ENCODE results near the gene TUBA4A.
A peak's percentile ranks its signal among the peaks of the same experiment; 100 is the strongest.

Gene TUBA4A

GRCh38 chr2:219213026-219213415, 40.7 kb downstream of the TUBA4A start:
- Histone ChIP-seq H3K4me1 (ENCODE audit: control insufficient read depth, insufficient read depth, low read length) (peaks cover 2% of the 10 kb centered on the region), H3K36me3 (ENCODE audit: control insufficient read depth, insufficient read depth, low read length) (peaks cover 29% of the 10 kb centered on the region), H3K27me3 (ENCODE audit: control insufficient read depth, insufficient read depth, low read length) (no peaks in the 10 kb centered on the region), H3K4me3 (ENCODE audit: low read depth, low read length) (no peak overlapping the region), H3K9me3 (ENCODE audit: control insufficient read depth, insufficient read depth, low read length) (no peaks in the 10 kb centered on the region), H3K9ac (ENCODE audit: low read depth, low read length) (no peak overlapping the region)

DNA sequence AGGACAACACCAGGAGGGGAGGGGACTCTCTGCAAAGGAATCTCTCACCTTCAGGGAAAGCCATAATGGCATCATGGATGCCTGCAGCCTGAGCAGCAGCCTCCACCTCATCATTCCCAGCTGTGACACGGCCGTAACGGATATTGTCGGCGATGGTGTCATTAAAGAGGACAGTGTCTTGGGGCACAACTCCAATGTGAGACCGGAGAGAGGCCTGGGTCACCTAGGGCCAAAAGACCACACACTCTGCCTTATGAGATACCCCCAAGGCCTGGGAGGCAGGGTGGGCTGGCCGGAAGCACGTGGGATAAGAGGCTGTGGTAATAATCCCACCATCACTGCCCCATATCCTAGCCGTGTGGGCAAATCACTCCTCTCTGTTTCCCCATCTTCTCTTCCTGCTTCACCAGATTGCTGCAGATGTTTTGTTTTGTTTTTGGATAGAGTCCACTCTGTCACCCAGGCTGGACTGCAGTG, 42.8 kb downstream of the TUBA4A start:
- Histone ChIP-seq H3K9ac (ENCODE audit: low read depth, low read length) (no peak overlapping the region), H3K36me3 (ENCODE audit: control insufficient read depth, insufficient read depth, low read length) (peaks cover 29% of the 10 kb centered on the region), H3K9me3 (ENCODE audit: control insufficient read depth, insufficient read depth, low read length) (no peaks in the 10 kb centered on the region)

DNA sequence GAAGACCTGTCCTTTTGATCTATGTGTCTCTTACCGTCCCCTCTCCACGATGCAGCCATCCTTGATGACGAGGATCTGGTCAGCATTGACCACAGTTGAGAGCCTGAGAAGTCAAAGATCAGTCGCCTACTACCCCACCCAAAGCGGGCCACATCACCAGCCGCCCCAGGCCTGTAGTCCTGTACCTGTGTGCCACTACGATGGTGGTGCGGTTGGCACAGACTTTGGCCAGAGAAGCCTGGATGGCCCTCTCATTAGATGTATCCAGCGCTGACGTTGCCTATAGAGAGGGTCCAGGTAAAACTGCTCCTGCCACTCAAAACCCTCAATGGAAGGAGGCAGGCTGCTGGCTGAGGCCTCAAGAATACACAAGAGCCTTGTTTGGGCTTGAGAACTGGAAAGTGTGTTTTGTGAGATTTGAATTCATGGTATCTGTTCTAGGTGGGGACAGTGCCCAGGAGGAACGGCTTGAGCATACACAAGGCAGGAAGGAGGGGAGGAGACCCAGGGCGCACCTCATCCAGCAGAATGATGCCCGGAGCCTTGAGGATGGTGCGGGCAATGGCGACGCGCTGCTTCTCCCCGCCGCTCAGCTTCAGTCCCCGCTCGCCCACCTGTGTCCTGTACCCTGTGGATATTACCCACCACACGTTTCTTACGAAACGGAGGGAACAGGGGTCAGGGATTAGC, 43.4 kb downstream of the TUBA4A start:
- Histone ChIP-seq H3K36me3 (ENCODE audit: control insufficient read depth, insufficient read depth, low read length) (peaks cover 29% of the 10 kb centered on the region), H3K4me1 (ENCODE audit: control insufficient read depth, insufficient read depth, low read length) (peaks cover 5% of the 10 kb centered on the region), H3K27me3 (ENCODE audit: control insufficient read depth, insufficient read depth, low read length) (no peaks in the 10 kb centered on the region), H3K9me3 (ENCODE audit: control insufficient read depth, insufficient read depth, low read length) (no peaks in the 10 kb centered on the region), H3K4me3 (ENCODE audit: low read depth, low read length) (no peak overlapping the region), H3K9ac (ENCODE audit: low read depth, low read length) (no peak overlapping the region)

More for the DNA sequence above, 42.8 kb downstream of the TUBA4A start:
- H3K4me1 ChIP-seq (ENCODE audit: control insufficient read depth, insufficient read depth, low read length) = peaks cover 5% of the 10 kb centered on the region
- no peaks in the 10 kb centered on the region for H3K27me3 ChIP-seq (ENCODE audit: control insufficient read depth, insufficient read depth, low read length)
- H3K4me3 ChIP-seq (ENCODE audit: low read depth, low read length) = no peak overlapping the region

GRCh38 chr2:219209236-219210195, 44.2 kb downstream of the TUBA4A start:
- H3K4me1 ChIP-seq (ENCODE audit: control insufficient read depth, insufficient read depth, low read length) = peaks cover 5% of the 10 kb centered on the region
- H3K9ac ChIP-seq (ENCODE audit: low read depth, low read length) = no peak overlapping the region
- H3K4me3 ChIP-seq (ENCODE audit: low read depth, low read length) = no peak overlapping the region
- H3K36me3 ChIP-seq (ENCODE audit: control insufficient read depth, insufficient read depth, low read length) = peaks cover 28% of the 10 kb centered on the region
- H3K27me3 ChIP-seq (ENCODE audit: control insufficient read depth, insufficient read depth, low read length) = no peaks in the 10 kb centered on the region
- H3K9me3 ChIP-seq (ENCODE audit: control insufficient read depth, insufficient read depth, low read length) = no peaks in the 10 kb centered on the region

- no peak overlapping the region for H3K4me3 ChIP-seq (ENCODE audit: low read depth, low read length)
- peaks cover 5% of the 10 kb centered on the region for H3K4me1 ChIP-seq (ENCODE audit: control insufficient read depth, insufficient read depth, low read length)
- no peaks in the 10 kb centered on the region for H3K9me3 ChIP-seq (ENCODE audit: control insufficient read depth, insufficient read depth, low read length)
- H3K36me3 ChIP-seq (ENCODE audit: control insufficient read depth, insufficient read depth, low read length) = peaks cover 25% of the 10 kb centered on the region
- no peaks in the 10 kb centered on the region for H3K27me3 ChIP-seq (ENCODE audit: control insufficient read depth, insufficient read depth, low read length)
- H3K9ac ChIP-seq (ENCODE audit: low read depth, low read length) = no peak overlapping the region
Measured at GRCh38 chr2:219207884-219208740, 45.6 kb downstream of the TUBA4A start.

DNA sequence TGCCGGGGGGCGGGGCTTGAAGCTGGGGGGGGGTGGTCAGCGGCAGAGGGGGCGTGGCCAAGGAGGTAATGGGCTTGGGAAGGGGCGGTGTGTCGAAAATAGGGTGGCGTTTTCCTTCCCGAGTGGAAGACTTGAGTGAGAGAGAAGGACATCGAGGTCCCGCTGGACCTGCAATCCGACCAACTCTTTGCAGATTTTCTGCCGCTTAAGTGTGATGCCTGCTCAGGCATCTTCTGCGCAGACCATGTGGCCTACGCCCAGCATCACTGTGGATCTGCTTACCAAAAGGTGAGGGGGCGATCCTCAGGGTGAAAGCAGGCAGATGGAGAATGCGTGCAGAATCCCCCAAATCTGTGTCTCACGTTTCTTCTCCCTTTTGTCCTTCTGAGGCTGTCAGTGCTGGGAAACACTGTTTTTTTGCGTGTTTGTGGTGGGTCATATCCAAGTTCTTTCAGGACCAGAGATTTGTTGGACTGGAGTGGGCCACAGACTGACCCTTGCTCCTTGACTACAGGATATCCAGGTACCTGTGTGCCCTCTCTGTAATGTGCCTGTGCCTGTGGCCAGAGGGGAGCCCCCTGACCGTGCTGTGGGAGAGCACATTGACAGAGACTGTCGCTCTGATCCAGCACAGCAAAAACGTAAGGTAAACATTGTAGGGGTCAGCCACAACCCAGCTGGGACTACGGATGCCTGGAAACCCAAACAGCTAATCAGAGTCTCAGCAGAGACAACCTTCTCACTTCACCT, 46.4 kb downstream of the TUBA4A start:
- Histone ChIP-seq H3K36me3 (ENCODE audit: control insufficient read depth, insufficient read depth, low read length) (peaks cover 24% of the 10 kb centered on the region), H3K4me3 (ENCODE audit: low read depth, low read length) (peak overlapping the region; percentile 87), H3K27me3 (ENCODE audit: control insufficient read depth, insufficient read depth, low read length) (no peaks in the 10 kb centered on the region), H3K4me1 (ENCODE audit: control insufficient read depth, insufficient read depth, low read length) (peaks cover 5% of the 10 kb centered on the region), H3K9ac (ENCODE audit: low read depth, low read length) (peak overlapping the region; percentile 65), H3K9me3 (ENCODE audit: control insufficient read depth, insufficient read depth, low read length) (no peaks in the 10 kb centered on the region)

DNA sequence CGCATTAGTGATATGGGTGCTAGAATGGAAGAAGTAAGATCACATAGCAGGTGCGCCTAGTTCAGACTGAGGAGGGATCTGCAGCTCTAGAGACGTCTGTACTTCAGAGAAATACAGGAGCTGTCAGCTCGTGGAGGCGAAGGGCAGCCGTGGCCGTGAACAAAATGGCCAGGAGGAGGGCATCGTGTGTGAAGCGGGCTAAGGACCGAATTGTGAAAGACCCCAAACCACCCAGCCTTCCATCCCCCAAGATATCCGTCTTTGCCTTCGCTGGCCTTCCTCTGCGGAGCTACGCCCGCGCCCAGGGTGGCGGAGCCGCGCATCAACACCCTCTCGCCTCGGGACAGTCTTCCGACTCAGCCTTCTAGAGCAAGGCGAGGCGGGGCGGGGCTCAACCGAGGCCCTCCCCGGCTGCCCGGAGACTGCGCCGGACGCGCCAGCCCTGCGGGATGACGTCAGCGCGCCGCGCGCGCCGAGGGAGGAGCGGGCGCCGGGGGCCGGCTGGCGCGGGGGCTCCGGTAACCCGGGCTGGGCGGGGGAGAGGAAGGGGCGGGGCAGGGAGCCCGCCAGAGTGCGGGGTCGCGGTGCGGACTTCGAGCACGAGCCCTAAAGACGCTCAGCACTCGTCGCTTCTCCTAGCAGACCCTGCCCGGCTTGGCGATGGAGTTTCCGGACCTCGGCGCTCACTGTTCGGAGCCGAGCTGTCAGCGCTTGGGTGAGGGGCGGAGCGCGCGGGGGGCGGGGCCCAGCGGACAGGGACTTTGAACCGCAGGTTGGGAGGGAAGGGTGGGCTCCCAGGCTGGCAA, 47.2 kb downstream of the TUBA4A start, which contains the start of gene ZFAND2B:
Gene ZFAND2B (plus strand): TSS at position 455 of the 806 bp plus-strand sequence. CDS start 206 bp downstream, at position 661.
- Histone ChIP-seq H3K4me1 (ENCODE audit: control insufficient read depth, insufficient read depth, low read length) (peaks cover 5% of the 10 kb centered on the region), H3K27me3 (ENCODE audit: control insufficient read depth, insufficient read depth, low read length) (no peaks in the 10 kb centered on the region), H3K9me3 (ENCODE audit: control insufficient read depth, insufficient read depth, low read length) (no peaks in the 10 kb centered on the region), H3K4me3 (ENCODE audit: low read depth, low read length) (peak within 1 kb of the TSS; percentile 93), H3K36me3 (ENCODE audit: control insufficient read depth, insufficient read depth, low read length) (peaks cover 20% of the 10 kb centered on the region), H3K9ac (ENCODE audit: low read depth, low read length) (peak within 1 kb of the TSS; percentile 85)

- Histone ChIP-seq H3K4me3 (ENCODE audit: low read depth, low read length) (peak overlapping the region; percentile 93), H3K9me3 (ENCODE audit: control insufficient read depth, insufficient read depth, low read length) (no peaks in the 10 kb centered on the region), H3K9ac (ENCODE audit: low read depth, low read length) (peak overlapping the region; percentile 85), H3K27me3 (ENCODE audit: control insufficient read depth, insufficient read depth, low read length) (no peaks in the 10 kb centered on the region), H3K36me3 (ENCODE audit: control insufficient read depth, insufficient read depth, low read length) (peaks cover 20% of the 10 kb centered on the region), H3K4me1 (ENCODE audit: control insufficient read depth, insufficient read depth, low read length) (peaks cover 5% of the 10 kb centered on the region)
Measured at GRCh38 chr2:219205981-219206327, 47.8 kb downstream of the TUBA4A start.

GRCh38 chr2:219205165-219205538, 48.6 kb downstream of the TUBA4A start:
- H3K9me3 ChIP-seq (ENCODE audit: control insufficient read depth, insufficient read depth, low read length) = no peaks in the 10 kb centered on the region
- H3K27me3 ChIP-seq (ENCODE audit: control insufficient read depth, insufficient read depth, low read length) = no peaks in the 10 kb centered on the region
- H3K36me3 ChIP-seq (ENCODE audit: control insufficient read depth, insufficient read depth, low read length) = peaks cover 12% of the 10 kb centered on the region
- H3K9ac ChIP-seq (ENCODE audit: low read depth, low read length) = no peak overlapping the region
- H3K4me1 ChIP-seq (ENCODE audit: control insufficient read depth, insufficient read depth, low read length) = peaks cover 5% of the 10 kb centered on the region
- H3K4me3 ChIP-seq (ENCODE audit: low read depth, low read length) = no peak overlapping the region

DNA sequence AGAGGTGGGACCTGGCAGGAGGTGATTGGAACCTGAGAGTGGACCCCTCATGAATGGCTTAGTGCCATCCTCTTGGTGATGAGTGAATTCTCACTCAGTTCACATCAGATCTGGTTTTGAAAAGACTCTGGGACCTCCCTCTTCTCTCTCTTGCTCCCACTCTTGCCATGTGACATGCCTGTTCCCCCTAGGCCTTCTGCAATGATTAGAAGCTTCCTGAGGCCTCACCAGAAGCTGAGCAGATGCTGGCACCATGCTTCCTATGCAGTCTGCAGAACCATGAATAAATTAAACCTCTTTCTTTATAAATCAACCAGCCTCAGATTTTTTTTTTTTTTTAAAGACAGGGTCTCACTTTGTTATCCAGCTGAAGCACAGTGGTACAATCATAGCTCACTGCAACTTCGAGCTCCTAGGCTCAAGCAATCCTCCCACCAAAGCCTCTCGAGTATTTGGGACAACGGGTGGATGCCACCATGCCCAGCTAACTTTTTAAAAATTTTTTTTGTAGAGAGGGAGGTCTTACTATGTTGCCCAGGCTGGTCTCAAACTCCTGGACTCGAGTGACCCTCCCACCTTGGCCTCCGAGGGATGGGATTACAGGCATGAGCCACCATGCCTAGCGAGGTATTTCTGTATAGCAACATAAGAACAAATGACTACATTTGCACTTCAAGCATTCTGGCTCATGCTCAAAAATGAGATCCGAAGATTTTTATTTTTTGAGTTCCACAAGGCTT, 49.1 kb downstream of the TUBA4A start:
- Histone ChIP-seq H3K9ac (ENCODE audit: low read depth, low read length) (no peak overlapping the region), H3K27me3 (ENCODE audit: control insufficient read depth, insufficient read depth, low read length) (no peaks in the 10 kb centered on the region), H3K9me3 (ENCODE audit: control insufficient read depth, insufficient read depth, low read length) (no peaks in the 10 kb centered on the region), H3K4me3 (ENCODE audit: low read depth, low read length) (no peak overlapping the region), H3K4me1 (ENCODE audit: control insufficient read depth, insufficient read depth, low read length) (peaks cover 5% of the 10 kb centered on the region), H3K36me3 (ENCODE audit: control insufficient read depth, insufficient read depth, low read length) (peaks cover 9% of the 10 kb centered on the region)
